ENCODE data around the gene EFHC1.

EFHC1 gene

DNA sequence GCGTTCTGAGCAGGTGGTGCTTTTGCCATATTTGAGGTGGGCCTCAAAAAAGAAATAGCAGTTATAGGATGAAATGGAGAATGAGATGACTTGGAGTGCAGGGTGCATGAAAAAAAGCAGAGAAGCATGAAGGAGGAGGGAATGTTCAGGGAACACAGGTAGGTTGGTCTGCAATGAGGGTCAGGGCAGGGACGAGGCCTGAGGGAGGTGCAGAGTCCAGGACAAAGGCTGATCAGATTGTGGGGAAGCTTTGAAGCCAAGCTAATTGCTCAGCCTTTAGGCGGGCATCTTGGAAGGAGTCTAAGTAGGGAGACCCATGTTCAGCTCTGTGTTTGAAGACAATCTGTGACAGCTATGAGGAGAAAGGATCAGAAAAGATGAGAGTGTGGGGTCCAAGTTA, 144.7 kb downstream of the EFHC1 start:
- no peak for DNase-seq

GRCh38 chr6:52566201-52566600, 146.1 kb downstream of the EFHC1 start:
- no peak for DNase-seq

GRCh38 chr6:52566853-52567279, 146.7 kb downstream of the EFHC1 start:
- DNase-seq, result peak; percentile 65

- DNase-seq, result no peak
These were observed 148.2 kb downstream of the EFHC1 start for GRCh38 chr6:52568320-52568719.

- DNase-seq, result no peak
These were observed 150.2 kb downstream of the EFHC1 start for GRCh38 chr6:52570291-52570700.

DNA sequence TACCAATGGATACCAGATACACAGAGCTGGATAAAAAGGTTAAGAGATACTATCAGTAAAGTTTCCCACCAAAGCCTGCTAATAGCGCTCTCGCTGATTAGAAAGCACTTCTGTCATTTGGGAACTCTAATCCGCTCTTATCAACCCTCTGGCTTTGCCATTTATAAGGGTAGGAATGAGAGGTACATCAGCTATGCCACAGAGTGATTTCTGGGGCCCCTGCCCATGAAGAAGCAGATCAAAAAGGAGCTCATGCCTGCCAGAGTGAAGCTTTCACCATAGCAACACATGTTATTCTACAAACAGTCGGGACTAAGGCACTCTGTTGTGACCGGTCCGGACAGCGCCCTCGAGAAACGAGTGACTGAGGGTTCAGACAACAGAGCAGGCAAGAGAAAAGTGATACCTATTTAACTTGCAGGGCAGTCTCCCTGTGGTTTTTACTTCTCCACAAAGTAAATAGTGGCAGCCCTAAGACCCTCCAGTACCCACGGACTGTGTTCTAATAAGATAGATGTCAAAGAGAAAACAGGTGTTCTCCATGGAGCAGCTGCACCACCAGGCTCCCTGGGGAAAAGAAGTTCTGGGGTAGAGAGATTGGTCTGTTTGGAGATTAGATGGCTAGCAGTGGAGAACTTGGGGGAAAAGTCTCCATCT, 151.1 kb downstream of the EFHC1 start:
- no peak for DNase-seq

DNA sequence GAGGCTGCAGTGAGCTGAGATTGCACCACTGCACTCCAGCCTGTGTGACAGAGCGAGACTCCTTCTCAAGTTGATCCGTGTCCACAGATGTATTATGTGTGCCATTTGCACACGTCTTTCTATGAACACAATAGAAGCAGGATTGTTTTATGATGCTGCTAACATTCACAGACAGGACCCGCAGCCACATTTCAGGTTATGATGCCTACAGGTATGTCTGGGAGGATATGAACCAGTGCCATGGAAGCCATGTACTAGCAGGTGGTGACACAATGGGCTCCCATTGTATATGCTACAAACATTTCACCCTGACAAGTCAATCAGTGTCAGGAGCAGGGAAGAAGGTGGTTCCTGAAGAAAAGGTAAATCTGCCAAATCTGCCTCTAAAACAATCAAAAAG, 152.4 kb downstream of the EFHC1 start:
- DNase-seq, result no peak

DNA sequence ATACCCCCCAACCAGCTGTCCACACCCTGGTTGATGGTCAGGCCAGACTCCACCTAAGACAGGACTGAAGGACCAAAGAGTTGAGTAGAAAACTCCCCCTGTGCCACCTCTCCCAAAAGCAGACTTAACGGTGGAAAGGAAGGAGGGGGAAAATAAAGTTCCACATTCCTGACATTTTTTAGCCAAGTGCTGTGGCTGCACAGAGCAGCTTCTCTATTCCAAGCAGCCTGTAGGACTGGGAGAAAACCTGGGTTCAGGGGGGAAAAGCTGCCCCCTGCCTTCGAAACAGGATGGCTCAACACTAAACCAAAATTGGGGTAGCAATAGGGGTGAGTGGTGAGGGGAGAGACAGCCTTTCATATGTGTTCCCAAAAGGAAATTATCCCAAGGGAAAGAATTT, 153.2 kb downstream of the EFHC1 start:
- no peak for DNase-seq

All from amniotic stem cell (primary cell).